LoVo (cell line): Measurements from ENCODE around the gene MED15.
A peak's percentile ranks its signal among the peaks of the same experiment; 100 is the strongest.
"Not testable (repeated sequence)": the region's sequence is repeated elsewhere in the genome, so short reads cannot be mapped to it uniquely, and the experiment has no call there.

Source experiments
- DNase-seq: peaks from one replicate; pipeline ENCODE4 v3.0.0-alpha.2; 2016; ENCODE audit warnings: low spot score

Gene MED15

GRCh38 chr22:20602609-20603164 is 95.3 kb downstream of the MED15 start:
- DNase-seq = no peak

GRCh38 chr22:20604092-20604747 is 96.8 kb downstream of the MED15 start:
- no peak for DNase-seq

- no peak for DNase-seq
Observed at GRCh38 chr22:20604776-20605221, 97.4 kb downstream of the MED15 start.

- DNase-seq = no peak
Observed at GRCh38 chr22:20605328-20605727, 97.9 kb downstream of the MED15 start.

GRCh38 chr22:20606041-20606783 is 98.8 kb downstream of the MED15 start:
- peak; percentile 58 for DNase-seq

- no peak for DNase-seq
Observed at GRCh38 chr22:20606784-20607128, 99.3 kb downstream of the MED15 start.

GRCh38 chr22:20607157-20607907 is 99.9 kb downstream of the MED15 start:
- no peak for DNase-seq

GRCh38 chr22:20610243-20610686 is 102.9 kb downstream of the MED15 start:
- DNase-seq = no peak

- no peak for DNase-seq
Observed at GRCh38 chr22:20610757-20611156, 103.3 kb downstream of the MED15 start.

- DNase-seq = no peak
Observed at GRCh38 chr22:20611418-20611817, 104.0 kb downstream of the MED15 start.

GRCh38 chr22:20613301-20613700 is 105.9 kb downstream of the MED15 start:
- DNase-seq = no peak

- DNase-seq = no peak
Observed at GRCh38 chr22:20615021-20615420, 107.6 kb downstream of the MED15 start.

- DNase-seq = no peak
Observed at GRCh38 chr22:20615533-20616450, 108.4 kb downstream of the MED15 start.

- no peak for DNase-seq
Observed at GRCh38 chr22:20616451-20617043, 109.1 kb downstream of the MED15 start.

- DNase-seq = no peak
Observed at GRCh38 chr22:20618488-20618887, 111.1 kb downstream of the MED15 start.

GRCh38 chr22:20619045-20619892 is 111.9 kb downstream of the MED15 start:
- no peak for DNase-seq

- DNase-seq = not testable (repeated sequence)
Observed at GRCh38 chr22:20619893-20620194, 112.4 kb downstream of the MED15 start.

- DNase-seq = no peak
Observed at GRCh38 chr22:20621162-20621561, 113.8 kb downstream of the MED15 start.

- no peak for DNase-seq
Observed at GRCh38 chr22:20622650-20623339, 115.4 kb downstream of the MED15 start.

GRCh38 chr22:20624161-20624616 is 116.8 kb downstream of the MED15 start:
- no peak for DNase-seq
